Activated CD4-positive, alpha-beta T cell treated with anti-CD3 and anti-CD28 coated beads, Interleukin-2, amount 50 U/mL, for 24 hours (primary cell): Measurements from ENCODE around the gene VHLL.
A peak's percentile ranks its signal among the peaks of the same experiment; 100 is the strongest.
"Not testable (repeated sequence)": the region's sequence is repeated elsewhere in the genome, so short reads cannot be mapped to it uniquely, and the experiment has no call there.

ENCODE experiments used
- DNase-seq, 2 donors: peaks; one replicate each; pipeline ENCODE4 v3.0.0-alpha.2; 2020; ENCODE audit warnings: low read depth in 1 of 2, low spot score in 1 of 2

The VHLL gene

GRCh38 chr1:156298852-156299357 lies at the start of gene VHLL:
Gene VHLL, minus strand, starts transcription at chr1:156299307. Its CDS starts 118 bp downstream, at chr1:156299189.
- no peak for DNase-seq

GRCh38 chr1:156347331-156347730 lies 48.2 kb upstream of the VHLL start:
- no peak for DNase-seq

GRCh38 chr1:156346636-156347035 lies 47.5 kb upstream of the VHLL start:
- DNase-seq, result no peak

- not testable (repeated sequence) for DNase-seq
These were observed 46.9 kb upstream of the VHLL start for GRCh38 chr1:156346035-156346434.

GRCh38 chr1:156344409-156344808 lies 45.3 kb upstream of the VHLL start:
- DNase-seq, result no peak

- DNase-seq, result no peak
These were observed 43.3 kb upstream of the VHLL start for GRCh38 chr1:156342166-156342955.

GRCh38 chr1:156338180-156338976 lies 39.3 kb upstream of the VHLL start, which contains the start of the genes CCT3 and TSACC:
Gene CCT3, minus strand, starts transcription at chr1:156338292. Its CDS starts 108 bp downstream, at chr1:156338184.
Gene TSACC, plus strand, starts transcription at chr1:156338526. Its CDS starts 1,232 bp downstream, at chr1:156339758.
- DNase-seq, result peak; percentile 99

- DNase-seq, result no peak
These were observed 38.7 kb upstream of the VHLL start for GRCh38 chr1:156337888-156338179.

GRCh38 chr1:156337052-156337887 lies 38.2 kb upstream of the VHLL start:
- DNase-seq, result no peak

GRCh38 chr1:156336242-156336641 lies 37.1 kb upstream of the VHLL start:
- no peak for DNase-seq

- not testable (repeated sequence) for DNase-seq
These were observed 24.1 kb upstream of the VHLL start for GRCh38 chr1:156323179-156323578.

- no peak for DNase-seq
These were observed 21.5 kb upstream of the VHLL start for GRCh38 chr1:156320560-156320959.

- no peak for DNase-seq
These were observed 20.6 kb upstream of the VHLL start for GRCh38 chr1:156319664-156320063.

- no peak for DNase-seq
These were observed 17.8 kb upstream of the VHLL start for GRCh38 chr1:156316909-156317308.

GRCh38 chr1:156310962-156311361 lies 11.9 kb upstream of the VHLL start:
- DNase-seq, result no peak

GRCh38 chr1:156308078-156308477 lies 9.0 kb upstream of the VHLL start:
- no peak for DNase-seq

GRCh38 chr1:156305215-156305614 lies 6.1 kb upstream of the VHLL start:
- DNase-seq, result no peak

- no peak for DNase-seq
These were observed 4.1 kb upstream of the VHLL start for GRCh38 chr1:156303241-156303640.

- DNase-seq, result peak in 1 of 2 donors; percentile 38
These were observed 3.6 kb downstream of the VHLL start, which contains the start of gene GLMP for GRCh38 chr1:156295391-156295947. Gene GLMP, minus strand, starts transcription at chr1:156295679. Its CDS starts 34 bp downstream, at chr1:156295645.

GRCh38 chr1:156293895-156294294 lies 5.2 kb downstream of the VHLL start:
- DNase-seq, result no peak

- no peak for DNase-seq
These were observed 6.0 kb downstream of the VHLL start for GRCh38 chr1:156293098-156293434.
